Measurements from ENCODE around the gene C19orf44.

- TF ChIP-seq POLR2A (IDR thresholded peaks at IDR 0.05; ENCODE audit: low read length) (no peak), GATA1 (IDR thresholded peaks at IDR 0.05; ENCODE audit: low read depth, low read length) (no peak)
These were observed 20.9 kb downstream of the C19orf44 start for GRCh38 chr19:16516923-16517610.
